Measurements from ENCODE around the gene C1orf50.
"Not testable (repeated sequence)": the region's sequence is repeated elsewhere in the genome, so short reads cannot be mapped to it uniquely, and the experiment has no call there.

The C1orf50 gene

DNA sequence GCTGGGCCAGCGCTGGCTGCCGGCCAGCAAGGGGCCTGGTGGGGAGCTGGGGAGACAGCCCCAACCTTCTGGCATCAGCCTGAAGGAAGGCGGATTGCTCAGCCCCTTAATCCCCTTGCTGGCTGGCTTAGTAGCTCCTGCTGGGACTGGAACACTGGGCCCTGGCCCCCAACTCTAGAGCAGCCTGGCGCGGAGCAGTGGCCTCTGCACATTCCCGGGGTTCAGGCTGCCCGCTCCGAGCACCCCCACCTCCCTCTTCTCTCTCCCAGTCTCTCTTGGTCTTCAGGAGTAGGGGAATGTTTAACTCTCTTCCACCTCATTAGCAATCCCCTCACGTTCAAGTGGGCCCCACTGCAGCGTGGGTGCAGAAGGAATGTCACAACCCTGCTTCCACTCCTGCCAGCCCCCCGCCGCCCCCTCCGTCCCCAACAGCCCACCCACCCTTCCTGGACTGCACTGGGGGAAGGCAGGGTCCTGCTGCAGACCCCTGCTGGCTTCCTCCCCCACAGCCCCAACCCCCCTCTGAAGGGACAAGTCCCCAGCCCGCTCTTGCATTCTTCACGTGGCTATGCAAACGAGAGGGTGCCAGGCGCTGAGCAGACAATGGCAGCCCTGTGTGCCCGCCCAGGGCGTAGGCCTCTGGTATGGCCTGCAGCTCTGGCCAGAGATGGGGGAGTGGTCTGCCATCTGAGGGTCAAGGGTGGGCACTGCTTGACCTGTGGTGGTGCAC lies 26.0 kb upstream of the C1orf50 start:
- no peak for DNase-seq

GRCh38 chr1:42741706-42742105 lies 25.3 kb upstream of the C1orf50 start:
- no peak for DNase-seq

DNA sequence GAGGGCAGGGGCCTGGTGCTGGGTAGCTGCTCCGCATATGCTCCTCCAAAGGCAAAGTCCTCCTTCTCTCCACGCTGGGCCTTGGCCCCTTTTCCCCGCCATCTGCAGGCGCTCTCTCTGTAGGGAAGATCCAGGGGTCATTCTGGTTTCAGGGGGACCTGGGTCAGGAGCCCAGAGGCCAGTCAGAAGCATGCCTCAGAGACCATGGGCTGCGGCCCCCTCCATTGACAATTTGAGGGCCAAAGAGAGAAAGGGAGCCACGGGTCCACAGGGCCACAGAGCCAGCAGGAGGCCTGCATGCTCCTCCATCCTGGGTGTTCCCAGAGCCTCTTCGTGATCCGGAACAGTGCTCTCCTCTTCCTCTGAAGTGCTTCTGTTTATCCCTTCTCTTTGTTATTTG lies 24.9 kb upstream of the C1orf50 start:
- DNase-seq: no peak

- no peak for DNase-seq
Measured at GRCh38 chr1:42742617-42743316, 24.3 kb upstream of the C1orf50 start.

- peak; percentile 43 for DNase-seq
Measured at GRCh38 chr1:42743317-42744147, 23.5 kb upstream of the C1orf50 start.

DNA sequence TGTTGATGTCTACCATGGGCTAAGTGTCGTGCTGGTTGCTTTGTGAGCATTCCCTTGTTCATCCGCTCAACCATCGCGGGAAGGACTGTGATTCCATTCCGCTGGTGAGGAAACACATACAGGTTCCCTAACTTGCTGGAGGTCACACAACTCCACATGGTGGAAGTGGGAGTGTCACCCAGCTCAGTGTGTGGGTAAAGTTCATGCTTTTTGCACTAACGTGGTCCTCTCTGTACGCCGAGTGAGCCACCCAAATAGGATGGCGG lies 23.0 kb upstream of the C1orf50 start:
- no peak for DNase-seq

- DNase-seq: no peak
Measured at GRCh38 chr1:42745851-42746250, 21.2 kb upstream of the C1orf50 start.

- no peak for DNase-seq
Measured at GRCh38 chr1:42746436-42747105, 20.5 kb upstream of the C1orf50 start.

- peak; percentile 31 for DNase-seq
Measured at GRCh38 chr1:42747125-42747524, 19.9 kb upstream of the C1orf50 start.

GRCh38 chr1:42748021-42748420 lies 19.0 kb upstream of the C1orf50 start:
- no peak for DNase-seq

- no peak for DNase-seq
Measured at GRCh38 chr1:42748461-42749410, 18.3 kb upstream of the C1orf50 start.

DNA sequence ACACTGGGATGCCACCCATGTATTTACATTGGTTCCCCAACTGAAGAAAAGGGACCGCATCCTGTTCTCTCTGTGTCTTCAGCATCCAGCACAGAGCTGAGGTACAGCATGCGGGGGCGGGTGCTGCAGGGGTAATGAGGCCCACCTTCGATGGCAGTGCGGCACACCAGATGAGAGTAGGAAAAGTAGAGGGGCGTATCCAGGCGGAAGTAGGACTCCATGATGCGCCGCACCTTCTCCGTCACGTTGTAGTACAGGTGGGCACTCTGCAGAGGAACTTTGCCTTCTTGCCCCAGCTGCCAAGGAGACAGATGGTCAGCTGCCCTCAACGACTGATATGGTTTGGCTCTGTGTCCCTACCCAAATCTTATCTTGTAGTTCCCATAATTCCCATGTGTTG lies 17.0 kb upstream of the C1orf50 start:
- DNase-seq: no peak

DNA sequence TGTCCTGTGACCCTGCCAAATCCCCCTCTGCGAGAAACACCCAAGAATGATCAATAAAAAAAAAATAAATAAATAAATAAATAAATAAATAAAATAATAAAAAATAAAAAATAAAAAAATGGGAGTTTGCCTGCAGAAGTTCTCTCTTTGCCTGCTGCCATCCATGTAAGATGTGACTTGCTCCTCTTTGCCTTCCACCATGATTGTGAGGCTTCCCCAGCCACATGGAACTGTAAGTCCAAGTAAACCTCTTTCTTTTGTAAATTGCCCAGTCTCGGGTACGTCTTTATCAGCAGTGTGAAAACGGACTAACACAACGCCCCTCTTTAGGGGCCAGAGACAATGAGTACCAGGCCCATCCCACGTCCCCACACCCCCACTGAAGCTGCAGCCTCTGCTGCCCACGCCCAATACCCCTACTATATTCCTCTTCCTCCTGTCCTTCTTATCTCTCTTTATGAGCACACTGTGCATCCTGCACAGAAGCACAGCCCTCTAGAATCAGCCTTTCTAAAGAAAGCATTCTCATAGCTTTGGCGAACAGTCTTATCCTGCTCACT lies 15.5 kb upstream of the C1orf50 start:
- DNase-seq: not testable (repeated sequence)

DNA sequence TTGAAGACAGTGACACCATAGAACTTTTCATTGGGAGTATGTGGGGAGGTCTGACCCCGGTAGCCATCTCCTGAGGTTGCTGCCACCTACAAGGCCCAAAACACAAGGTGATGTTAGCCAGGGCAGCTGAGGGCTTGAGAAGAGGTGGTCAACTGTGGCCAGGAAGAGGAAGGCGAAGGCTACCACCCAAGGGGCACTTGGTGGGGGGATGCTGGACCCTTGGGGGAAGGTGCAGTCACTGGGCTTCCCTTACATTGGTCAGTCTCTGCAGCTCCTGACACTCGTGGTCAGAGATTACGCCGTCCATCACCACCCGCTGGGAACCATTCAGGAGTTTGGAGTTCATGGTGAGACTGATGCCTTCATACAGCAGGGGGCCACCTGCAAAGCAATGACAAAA lies 14.8 kb upstream of the C1orf50 start:
- DNase-seq: no peak

DNA sequence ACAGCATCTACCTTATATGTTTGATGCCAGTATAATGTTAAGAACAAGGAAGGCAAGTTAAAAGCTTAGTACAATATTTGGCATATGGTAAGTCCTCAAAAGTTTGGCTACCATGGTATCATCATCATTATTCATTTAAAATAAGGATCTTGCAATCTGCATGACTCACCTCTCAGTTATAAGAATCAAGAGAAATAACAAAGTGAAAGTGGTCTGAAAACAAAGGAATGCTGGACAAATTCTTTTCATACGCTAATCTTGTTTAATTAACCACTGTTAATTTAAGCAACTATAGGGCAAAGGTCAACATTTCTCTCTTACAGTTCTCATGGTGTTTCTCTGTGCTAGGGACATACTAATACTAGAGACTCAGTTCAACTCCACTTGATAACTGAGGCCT lies 14.0 kb upstream of the C1orf50 start:
- no peak for DNase-seq

GRCh38 chr1:42756956-42757891 lies 9.8 kb upstream of the C1orf50 start:
- peak; percentile 64 for DNase-seq

DNA sequence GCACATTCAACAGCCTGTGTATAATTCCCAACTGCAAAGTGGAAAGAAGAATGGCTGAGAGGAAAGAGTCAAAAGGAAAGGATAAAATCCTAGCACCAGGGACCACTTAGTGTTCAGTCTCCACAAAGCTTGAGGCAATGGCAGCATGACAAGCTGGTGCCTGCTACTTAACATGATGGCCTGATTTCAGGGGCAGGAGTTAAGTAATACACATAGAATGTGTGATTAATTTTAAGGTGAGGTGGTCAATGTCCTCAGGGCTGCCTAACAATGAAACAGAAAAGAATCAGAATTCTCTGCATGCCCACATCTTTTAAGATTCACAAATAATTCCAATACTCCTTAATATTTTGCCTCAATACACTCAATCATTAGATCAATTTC lies 9.2 kb upstream of the C1orf50 start:
- no peak for DNase-seq

DNA sequence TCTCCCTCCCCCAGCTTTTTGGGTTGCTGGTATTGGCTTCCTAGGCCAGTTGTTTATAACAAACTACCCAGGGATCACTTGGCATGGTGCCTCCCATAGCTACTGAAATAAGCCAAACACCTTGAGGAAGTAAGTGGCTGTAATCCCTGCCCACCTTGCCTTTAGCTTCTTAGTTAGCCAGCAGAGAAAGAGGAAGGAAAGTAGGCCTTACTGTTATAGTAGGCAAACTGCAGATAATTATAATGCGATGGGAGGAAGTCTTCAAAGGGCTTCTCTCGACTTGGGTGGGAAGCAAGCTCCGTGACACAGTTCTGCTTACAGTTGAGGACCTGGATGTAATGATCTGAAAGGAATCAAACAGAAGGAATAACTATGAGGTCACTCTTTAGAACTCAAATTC lies 8.4 kb upstream of the C1orf50 start:
- DNase-seq: no peak

DNA sequence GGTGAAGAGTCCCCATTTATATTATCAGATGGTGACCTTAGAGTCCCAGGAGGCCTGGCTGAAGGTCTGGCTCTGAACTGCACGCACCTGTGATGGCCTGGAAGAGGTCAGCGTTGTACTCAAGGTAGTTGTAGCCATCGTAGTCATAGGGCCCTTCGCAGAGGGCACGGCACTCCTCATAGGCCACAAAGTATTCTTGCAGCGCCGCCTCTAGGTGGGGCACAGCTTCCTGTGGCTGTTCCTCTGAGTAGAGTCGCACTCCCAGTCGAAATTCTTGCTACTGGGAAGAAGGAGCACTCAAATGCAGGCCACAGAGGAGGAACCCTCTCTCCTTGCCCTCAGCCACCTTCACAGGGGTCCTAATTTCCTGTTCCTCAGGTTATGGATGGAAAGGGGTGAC lies 7.9 kb upstream of the C1orf50 start:
- DNase-seq: no peak

GRCh38 chr1:42761567-42761966 lies 5.5 kb upstream of the C1orf50 start:
- DNase-seq: no peak

DNA sequence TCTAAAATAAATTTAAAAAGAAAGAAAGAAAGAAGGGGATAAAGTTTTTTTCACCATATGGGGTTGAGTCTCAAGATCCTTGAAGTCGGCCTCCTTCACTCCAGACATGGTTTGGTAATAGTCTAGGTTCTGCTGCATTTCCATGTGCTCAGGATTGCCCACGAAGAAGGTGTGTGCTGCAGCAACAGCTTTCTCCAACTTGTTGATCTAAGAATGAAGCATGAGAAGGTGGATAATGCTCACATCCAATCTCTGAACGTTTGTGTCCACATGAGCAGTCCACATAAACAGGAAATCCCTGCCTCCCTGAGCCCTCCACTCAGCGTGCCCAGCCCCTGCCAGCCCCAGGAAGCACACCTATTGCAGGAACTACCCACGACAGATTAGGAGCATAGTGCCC lies 4.8 kb upstream of the C1orf50 start:
- DNase-seq: no peak
